ENCODE data around the gene VSTM2B. TPM values are rescaled to one million over a fixed set of nuclear protein-coding genes. Genes with fewer than 3 reads are reported as not detected.

VSTM2B gene
- total RNA-seq, 1 experiment from 2014 or later = not detected

GRCh38 chr19:29531458-29532025 lies 5.7 kb downstream of the VSTM2B start:
- Histone ChIP-seq H3K4me1 (ENCODE audit: control insufficient read depth, insufficient read depth, low read length) (no peaks in the 10 kb centered on the region), H3K27me3 (ENCODE audit: control insufficient read depth, insufficient read depth, low read length) (peaks cover 4% of the 10 kb centered on the region; the same call in 1 of the 2 replicates), H3K9me3 (ENCODE audit: control insufficient read depth, insufficient read depth, low read depth, low read length) (no peaks in the 10 kb centered on the region), H3K4me3 (ENCODE audit: low read depth in 2 of 2, low read length in 2 of 2) (no peak overlapping the region), H3K27ac (ENCODE audit: low read length) (no peak overlapping the region), H3K36me3 (ENCODE audit: control insufficient read depth, insufficient read depth, low read length) (no peaks in the 10 kb centered on the region)
- ATAC-seq (no peak), DNase-seq (ENCODE audit: low read depth, low spot score) (no peak)
- BruUV-seq (replicated peaks) = no TSS peak
- in situ Hi-C loops (cut with HindIII; ENCODE audit: low pct_unique_long_range_greater_than_20kb, low sequenced_read_pairs) = no loop called here
- ChIA-PET POLR2A (interaction anchor here (1.1 kb wide), 1 partner anchor 568 kb away, joined by 7 read pairs; no protein-coding TSS in a partner anchor), CTCF (no interaction called here)
- TF ChIP-seq CTCF (IDR thresholded peaks at IDR 0.05) = no peak
- no peak for TF ChIP-seq SIN3A (IDR thresholded peaks at IDR 0.05; ENCODE audit: borderline replicate concordance, insufficient read depth, low read depth, low read length)
- no peak for TF ChIP-seq POLR2AphosphoS5 (IDR thresholded peaks at IDR 0.05; ENCODE audit: low read depth, low read length)
- TF ChIP-seq TCF7L2 (IDR thresholded peaks at IDR 0.05; ENCODE audit: low read depth, low read length) = no peak
- no peak for TF ChIP-seq REST (IDR thresholded peaks at IDR 0.05; ENCODE audit: insufficient read depth in 1 of 2, low read depth in 2 of 2, low read length in 1 of 2)
- intact Hi-C loops (cut with micrococcal nuclease; ENCODE audit: unreplicated experiment) = no loop called here

- ChIA-PET POLR2A (no interaction called here), CTCF (no interaction called here)
- Histone ChIP-seq H3K36me3 (ENCODE audit: control insufficient read depth, insufficient read depth, low read length) (no peaks in the 10 kb centered on the region), H3K27ac (ENCODE audit: low read length) (no peak overlapping the region), H3K27me3 (ENCODE audit: control insufficient read depth, insufficient read depth, low read length) (peaks cover 6% of the 10 kb centered on the region; the same call in 1 of the 2 replicates), H3K9me3 (ENCODE audit: control insufficient read depth, insufficient read depth, low read depth, low read length) (no peaks in the 10 kb centered on the region), H3K4me1 (ENCODE audit: control insufficient read depth, insufficient read depth, low read length) (no peaks in the 10 kb centered on the region), H3K4me3 (ENCODE audit: low read depth in 2 of 2, low read length in 2 of 2) (no peak overlapping the region)
- no TSS peak for BruUV-seq (replicated peaks)
- intact Hi-C loops (cut with micrococcal nuclease; ENCODE audit: unreplicated experiment) (no loop called here), in situ Hi-C loops (cut with HindIII; ENCODE audit: low pct_unique_long_range_greater_than_20kb, low sequenced_read_pairs) (no loop called here)
- no peak for ATAC-seq
- no peak for DNase-seq (ENCODE audit: low read depth, low spot score)
- TF ChIP-seq TCF7L2 (IDR thresholded peaks at IDR 0.05; ENCODE audit: low read depth, low read length) = no peak
- no peak for TF ChIP-seq SIN3A (IDR thresholded peaks at IDR 0.05; ENCODE audit: borderline replicate concordance, insufficient read depth, low read depth, low read length)
- no peak for TF ChIP-seq POLR2AphosphoS5 (IDR thresholded peaks at IDR 0.05; ENCODE audit: low read depth, low read length)
- no peak for TF ChIP-seq REST (IDR thresholded peaks at IDR 0.05; ENCODE audit: insufficient read depth in 1 of 2, low read depth in 2 of 2, low read length in 1 of 2)
- TF ChIP-seq CTCF (IDR thresholded peaks at IDR 0.05) = no peak
These were observed 6.3 kb downstream of the VSTM2B start for GRCh38 chr19:29532097-29532496.
